Motor neuron (in vitro differentiated cells): ENCODE data around the gene TSPAN33. TPM values are rescaled to one million over a fixed set of nuclear protein-coding genes. Genes with fewer than 3 reads are reported as not detected.

ENCODE experiments used
- total RNA-seq, 8 experiments: library from RNA; unstranded; fragments of 300-600 nt; gene quantifications; 2 replicates each; pipeline versions ENCODE4 v1.2.3 to v1.2.4, GENCODE V29; 2022

The TSPAN33 gene
- total RNA-seq, 8 experiments from 2014 or later, result 2.0 to 24.0 (median 5.6) TPM

Other genes with a start within 250 kb of the TSPAN33 start
- gene KCP, start 234.0 kb upstream of the TSPAN33 start, total RNA-seq, result 1 to 10 TPM in 2 of 8 experiments, under 1 TPM in 6; 0.22 to 1.5 (median 0.32) TPM
- 1 to 10 TPM in 2 of 8 experiments, under 1 TPM in 6; 0.21 to 5.6 (median 0.65) TPM for gene IRF5, start 206.8 kb upstream of the TSPAN33 start, total RNA-seq
- 10 to 100 TPM; 45.3 to 63.9 (median 52.0) TPM for gene TNPO3, start 89.6 kb upstream of the TSPAN33 start, total RNA-seq
- gene SMO, start 43.9 kb downstream of the TSPAN33 start, total RNA-seq, result 10 to 100 TPM in 5 of 8 experiments, 1 to 10 TPM in 3; 2.9 to 33.9 (median 10.6) TPM
- 100 to 1,000 TPM in 2 of 8 experiments, 10 to 100 TPM in 5, 1 to 10 TPM in 1; 8.5 to 123 (median 23.8) TPM for gene AHCYL2, start 80.3 kb downstream of the TSPAN33 start, total RNA-seq